NCI-H1436 (cell line): ENCODE results near the gene CCM2.
"Not testable (repeated sequence)": the region's sequence is repeated elsewhere in the genome, so short reads cannot be mapped to it uniquely, and the experiment has no call there.

Source experiments
- DNase-seq: peaks from one replicate; lab custom pipeline; 2025; lab: John Stamatoyannopoulos, UW

Gene CCM2

GRCh38 chr7:44981035-44981706, 18.8 kb upstream of the CCM2 start:
- no peak for DNase-seq

- no peak for DNase-seq
Observed at GRCh38 chr7:44982535-44982923, 17.5 kb upstream of the CCM2 start.

- DNase-seq, result no peak
Observed at GRCh38 chr7:44982970-44983369, 17.0 kb upstream of the CCM2 start.

GRCh38 chr7:44983742-44984477, 16.1 kb upstream of the CCM2 start:
- no peak for DNase-seq

GRCh38 chr7:44984478-44984758, 15.6 kb upstream of the CCM2 start:
- no peak for DNase-seq

GRCh38 chr7:44985033-44985695, 14.8 kb upstream of the CCM2 start:
- no peak for DNase-seq

GRCh38 chr7:44985900-44986217, 14.1 kb upstream of the CCM2 start:
- no peak for DNase-seq

- DNase-seq, result peak; percentile 85
Observed at GRCh38 chr7:44986218-44987053, 13.6 kb upstream of the CCM2 start.

- DNase-seq, result no peak
Observed at GRCh38 chr7:44987457-44987856, 12.5 kb upstream of the CCM2 start.

- DNase-seq, result no peak
Observed at GRCh38 chr7:44987996-44988395, 12.0 kb upstream of the CCM2 start.

- no peak for DNase-seq
Observed at GRCh38 chr7:44988701-44989100, 11.3 kb upstream of the CCM2 start.

GRCh38 chr7:44989132-44989531, 10.9 kb upstream of the CCM2 start:
- no peak for DNase-seq

- peak; percentile 15 for DNase-seq
Observed at GRCh38 chr7:44990109-44991023, 9.6 kb upstream of the CCM2 start.

GRCh38 chr7:44992004-44992795, 7.8 kb upstream of the CCM2 start:
- DNase-seq, result not testable (repeated sequence)

- no peak for DNase-seq
Observed at GRCh38 chr7:44994877-44995554, 5.0 kb upstream of the CCM2 start.

- no peak for DNase-seq
Observed at GRCh38 chr7:44995555-44996493, 4.2 kb upstream of the CCM2 start.

GRCh38 chr7:44998153-44998871, 1.7 kb upstream of the CCM2 start:
- DNase-seq, result no peak
